HCT116 (cell line): Measurements from ENCODE around the gene OTOP2. TPM values are rescaled to one million over a fixed set of nuclear protein-coding genes. Genes with fewer than 3 reads are reported as not detected.

Experiments used
- ATAC-seq: fragments of 200-7000 bp; cut with Tn5 transposase; 2 replicates; pipeline ENCODE4 v1.9.1; 2020; ENCODE audit warnings: mild to moderate bottlenecking, moderate library complexity
- BruUV-seq: library from RNA; stranded (reverse); fragments of 400-500 nt; replicated peaks from 2 replicates; lab custom pipeline; 2021; lab: Mats Ljungman, UMichigan
- CTCF ChIA-PET: fragments of 300-600 bp; sonication (Branson Sonifier 250); formaldehyde crosslinking; loops from one replicate; lab custom pipeline; 2021; ENCODE audit warnings: antibody characterized with exemption; lab: Charles Lee
- POLR2A ChIA-PET: fragments of 300-600, 350-600 bp; sonication (Branson Sonifier 250); formaldehyde crosslinking; loops from one replicate; lab custom pipeline; 2021; ENCODE audit warnings: antibody characterized with exemption; lab: Charles Lee
- RAD21 ChIA-PET, 2 experiments: fragments of 300-600 bp; sonication (Branson Sonifier 250); formaldehyde crosslinking; loops; one replicate each; lab custom pipeline; 2023; ENCODE audit warnings: low total read pairs in 2 of 2; ENCODE audit not compliant: uncharacterized antibody in 2 of 2, unreplicated experiment in 2 of 2, low non-redundant PET in 1 of 2; lab: Charles Lee
- DNase-seq: peaks from one replicate; pipeline ENCODE4 v3.0.0-alpha.2; 2010; ENCODE audit warnings: low read depth, low spot score
- H2AFZ ChIP-seq: fragments of 200-600 bp; shearing (Covaris generic), sonication (generic); 2 replicates; pipeline ENCODE4 v1.6.1; 2017; ENCODE audit warnings: low read depth, mixed run types, mixed read lengths, antibody characterized with exemption, low read length; ENCODE audit not compliant: poor library complexity, severe bottlenecking
- H3K27ac ChIP-seq: 2 replicates; pipeline ENCODE4 v1.5.1; 2012; ENCODE audit warnings: low read depth, low read length
- H3K27me3 ChIP-seq: fragments of 200-600 bp; sonication (generic); 2 replicates; pipeline ENCODE4 v1.6.1; 2016; ENCODE audit warnings: mixed run types, low read length, mixed read lengths; ENCODE audit not compliant: insufficient read depth
- H3K36me3 ChIP-seq, 2 experiments: fragments of 200-500 bp in 1 of 2; fragments of 200-600 bp in 1 of 2; sonication (Bioruptor generic) in 1 of 2; sonication (generic) in 1 of 2; 2 replicates each; pipeline versions ENCODE4 v1.5.1 to v1.6.1; 2014 to 2016; ENCODE audit warnings: low read length in 2 of 2, inconsistent platforms in 1 of 2, mixed read lengths in 1 of 2, mixed run types in 1 of 2; ENCODE audit not compliant: insufficient read depth in 2 of 2, control insufficient read depth in 1 of 2
- H3K4me1 ChIP-seq, 2 experiments: fragments of 200-600 bp in 1 of 2; sonication (generic) in 1 of 2; 2 replicates each; pipeline versions ENCODE4 v1.5.1 to v1.6.1; 2012 to 2017; ENCODE audit warnings: low read length in 2 of 2, inconsistent platforms in 1 of 2, mild to moderate bottlenecking in 1 of 2, mixed read lengths in 1 of 2, mixed run types in 1 of 2, moderate library complexity in 1 of 2; ENCODE audit not compliant: insufficient read depth in 2 of 2, control insufficient read depth in 1 of 2
- H3K4me2 ChIP-seq: fragments of 200-600 bp; sonication (generic); 2 replicates; pipeline ENCODE4 v1.6.1; 2017; ENCODE audit warnings: mixed run types, low read length, mixed read lengths
- H3K4me3 ChIP-seq, 2 experiments: fragments of 200-600 bp in 1 of 2; sonication (generic) in 1 of 2; replicated peaks in 1 of 2; 2 replicates each; pipeline ENCODE4 v1.5.1; 2011 to 2016; ENCODE audit warnings: low read length in 2 of 2, control low read depth in 1 of 2, low read depth in 1 of 2, mild to moderate bottlenecking in 1 of 2, mixed read lengths in 1 of 2, mixed run types in 1 of 2
- H3K79me2 ChIP-seq: fragments of 200-600 bp; sonication (generic); 2 replicates; pipeline ENCODE4 v1.6.1; 2017; ENCODE audit warnings: mild to moderate bottlenecking, mixed run types, low read length, moderate library complexity, mixed read lengths; ENCODE audit not compliant: insufficient read depth
- H3K9ac ChIP-seq: fragments of 200-600 bp; sonication (generic); 2 replicates; pipeline ENCODE4 v1.6.1; 2016; ENCODE audit warnings: low read length, mixed read lengths
- H3K9me2 ChIP-seq: fragments of 200-600 bp; sonication (generic), shearing (Covaris generic); 2 replicates; pipeline ENCODE4 v1.6.1; 2017; ENCODE audit warnings: mixed run types, mild to moderate bottlenecking, moderate library complexity; ENCODE audit not compliant: insufficient read depth
- H3K9me3 ChIP-seq, 2 experiments: fragments of 200-500 bp in 1 of 2; fragments of 200-600 bp in 1 of 2; sonication (Bioruptor generic) in 1 of 2; sonication (generic) in 1 of 2; 2 replicates each; pipeline ENCODE4 v1.6.1; 2014 to 2017; ENCODE audit warnings: low read length in 2 of 2, mixed read lengths in 2 of 2, inconsistent platforms in 1 of 2, low read depth in 1 of 2, mild to moderate bottlenecking in 1 of 2, mixed run types in 1 of 2, moderate library complexity in 1 of 2; ENCODE audit not compliant: control insufficient read depth in 1 of 2, insufficient read depth in 1 of 2
- H4K20me1 ChIP-seq: fragments of 200-600 bp; sonication (generic), shearing (Covaris generic); 2 replicates; pipeline ENCODE4 v1.6.1; 2017; ENCODE audit warnings: mixed run types, mild to moderate bottlenecking, moderate library complexity; ENCODE audit not compliant: insufficient read depth
- EZH2phosphoT487 ChIP-seq: fragments of 200-600 bp; IDR thresholded peaks from 2 replicates; pipeline ENCODE4 v1.6.1; 2018; ENCODE audit warnings: antibody characterized with exemption, borderline replicate concordance
- FOSL1 ChIP-seq: IDR thresholded peaks from 2 replicates; pipeline ENCODE4 v1.6.1; 2012; ENCODE audit warnings: low read depth
- JUND ChIP-seq: IDR thresholded peaks from 2 replicates; pipeline ENCODE4 v1.6.1; 2012
- SRF ChIP-seq: IDR thresholded peaks from 2 replicates; pipeline ENCODE4 v1.6.1; 2012; ENCODE audit warnings: low read depth
- YY1 ChIP-seq: IDR thresholded peaks from 2 replicates; pipeline ENCODE4 v1.6.1; 2011; ENCODE audit warnings: low read length, low read depth, moderate library complexity, mild to moderate bottlenecking; ENCODE audit not compliant: insufficient replicate concordance; ENCODE audit errors: extremely low read depth
- intact Hi-C: fragments of 100-400 bp; cut with micrococcal nuclease; formaldehyde crosslinking; loops from 2 replicates; pipeline ENCODE4 v1.10.0; 2022
- total RNA-seq: library from RNA; stranded (reverse); gene quantifications from one replicate; pipeline ENCODE4 v1.2.1, GENCODE V29; 2021; ENCODE audit not compliant: unreplicated experiment
- TF ChIP-seq, protein P1 (sequence below): IDR thresholded peaks from 2 replicates; pipeline ENCODE4 v1.6.1; 2012; ENCODE audit warnings: low read depth
- TF ChIP-seq, protein P2 (sequence below), 3 experiments: fragments of 200-600 bp in 1 of 3; sonication (generic) in 1 of 3; IDR thresholded peaks in 2 of 3; conservative IDR thresholded peaks in 1 of 3; 2 replicates each; pipeline ENCODE4 v1.5.1; 2012 to 2017; ENCODE audit warnings: low read depth in 2 of 3, low read length in 2 of 3, antibody characterized with exemption in 1 of 3, borderline replicate concordance in 1 of 3, control low read depth in 1 of 3, mild to moderate bottlenecking in 1 of 3, mixed read lengths in 1 of 3, mixed run types in 1 of 3, moderate library complexity in 1 of 3; ENCODE audit not compliant: insufficient read depth in 1 of 3
- TF ChIP-seq, protein P3 (sequence below): IDR thresholded peaks from 2 replicates; pipeline ENCODE4 v1.6.1; 2012

Gene OTOP2
- total RNA-seq, 1 experiment from 2014 or later: not detected

DNA sequence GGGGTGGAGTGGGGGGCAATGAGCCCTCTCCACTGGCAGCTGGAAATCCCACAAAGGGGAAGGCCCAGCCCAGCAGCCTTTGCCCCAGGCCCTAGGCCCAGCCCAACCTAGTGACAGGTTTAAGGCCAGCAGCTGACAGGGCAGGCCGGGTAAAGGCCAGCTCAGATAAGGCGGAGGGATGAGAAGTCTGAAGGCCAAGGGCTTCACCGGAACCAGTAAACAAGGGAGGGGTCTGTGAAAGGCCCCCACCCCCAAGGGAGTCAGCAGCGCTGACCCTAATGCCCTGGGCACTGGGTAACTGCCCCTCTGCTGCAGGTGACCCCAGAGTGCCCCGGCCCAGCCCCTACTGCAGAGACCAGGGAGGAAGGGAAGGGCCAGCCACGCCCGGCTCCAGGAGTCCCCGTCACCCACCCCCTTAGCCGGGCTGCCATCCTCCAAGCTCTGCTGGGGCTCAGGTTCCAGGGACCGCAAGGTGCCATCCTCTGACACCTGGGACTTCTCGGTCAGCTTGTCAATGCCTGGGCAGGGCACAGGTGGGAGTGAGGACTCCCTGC, 29.1 kb downstream of the OTOP2 start:
- no TSS peak for BruUV-seq
- CTCF ChIA-PET: no interaction called here
- POLR2A ChIA-PET: interaction anchor here (1.1 kb wide), 1 partner anchor 79 kb away, joined by 3 read pairs; no protein-coding TSS in a partner anchor

More for the DNA sequence above, 29.1 kb downstream of the OTOP2 start:
- H3K4me1 ChIP-seq: peaks cover 2 to 16% of the 10 kb centered on the region in 2 experiments; a peak in 3 of 4 replicates
- no peak overlapping the region for H2AFZ ChIP-seq
- H3K9me3 ChIP-seq: no peaks in the 10 kb centered on the region
- ATAC-seq: no peak
- H3K9ac ChIP-seq: no peak overlapping the region
- intact Hi-C loops: no loop called here
- H3K4me3 ChIP-seq: no peak overlapping the region
- H3K9me2 ChIP-seq: no peaks in the 10 kb centered on the region
- no peak for DNase-seq
- no peaks in the 10 kb centered on the region for H4K20me1 ChIP-seq
- H3K79me2 ChIP-seq: no peaks in the 10 kb centered on the region
- no peak for TF ChIP-seq JUND
- no peak for TF ChIP-seq FOSL1
- TF ChIP-seq, protein P1, sequence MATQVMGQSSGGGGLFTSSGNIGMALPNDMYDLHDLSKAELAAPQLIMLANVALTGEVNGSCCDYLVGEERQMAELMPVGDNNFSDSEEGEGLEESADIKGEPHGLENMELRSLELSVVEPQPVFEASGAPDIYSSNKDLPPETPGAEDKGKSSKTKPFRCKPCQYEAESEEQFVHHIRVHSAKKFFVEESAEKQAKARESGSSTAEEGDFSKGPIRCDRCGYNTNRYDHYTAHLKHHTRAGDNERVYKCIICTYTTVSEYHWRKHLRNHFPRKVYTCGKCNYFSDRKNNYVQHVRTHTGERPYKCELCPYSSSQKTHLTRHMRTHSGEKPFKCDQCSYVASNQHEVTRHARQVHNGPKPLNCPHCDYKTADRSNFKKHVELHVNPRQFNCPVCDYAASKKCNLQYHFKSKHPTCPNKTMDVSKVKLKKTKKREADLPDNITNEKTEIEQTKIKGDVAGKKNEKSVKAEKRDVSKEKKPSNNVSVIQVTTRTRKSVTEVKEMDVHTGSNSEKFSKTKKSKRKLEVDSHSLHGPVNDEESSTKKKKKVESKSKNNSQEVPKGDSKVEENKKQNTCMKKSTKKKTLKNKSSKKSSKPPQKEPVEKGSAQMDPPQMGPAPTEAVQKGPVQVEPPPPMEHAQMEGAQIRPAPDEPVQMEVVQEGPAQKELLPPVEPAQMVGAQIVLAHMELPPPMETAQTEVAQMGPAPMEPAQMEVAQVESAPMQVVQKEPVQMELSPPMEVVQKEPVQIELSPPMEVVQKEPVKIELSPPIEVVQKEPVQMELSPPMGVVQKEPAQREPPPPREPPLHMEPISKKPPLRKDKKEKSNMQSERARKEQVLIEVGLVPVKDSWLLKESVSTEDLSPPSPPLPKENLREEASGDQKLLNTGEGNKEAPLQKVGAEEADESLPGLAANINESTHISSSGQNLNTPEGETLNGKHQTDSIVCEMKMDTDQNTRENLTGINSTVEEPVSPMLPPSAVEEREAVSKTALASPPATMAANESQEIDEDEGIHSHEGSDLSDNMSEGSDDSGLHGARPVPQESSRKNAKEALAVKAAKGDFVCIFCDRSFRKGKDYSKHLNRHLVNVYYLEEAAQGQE: no peak
- TF ChIP-seq EZH2phosphoT487: no peak
- TF ChIP-seq YY1: no peak
- TF ChIP-seq, protein P2, sequence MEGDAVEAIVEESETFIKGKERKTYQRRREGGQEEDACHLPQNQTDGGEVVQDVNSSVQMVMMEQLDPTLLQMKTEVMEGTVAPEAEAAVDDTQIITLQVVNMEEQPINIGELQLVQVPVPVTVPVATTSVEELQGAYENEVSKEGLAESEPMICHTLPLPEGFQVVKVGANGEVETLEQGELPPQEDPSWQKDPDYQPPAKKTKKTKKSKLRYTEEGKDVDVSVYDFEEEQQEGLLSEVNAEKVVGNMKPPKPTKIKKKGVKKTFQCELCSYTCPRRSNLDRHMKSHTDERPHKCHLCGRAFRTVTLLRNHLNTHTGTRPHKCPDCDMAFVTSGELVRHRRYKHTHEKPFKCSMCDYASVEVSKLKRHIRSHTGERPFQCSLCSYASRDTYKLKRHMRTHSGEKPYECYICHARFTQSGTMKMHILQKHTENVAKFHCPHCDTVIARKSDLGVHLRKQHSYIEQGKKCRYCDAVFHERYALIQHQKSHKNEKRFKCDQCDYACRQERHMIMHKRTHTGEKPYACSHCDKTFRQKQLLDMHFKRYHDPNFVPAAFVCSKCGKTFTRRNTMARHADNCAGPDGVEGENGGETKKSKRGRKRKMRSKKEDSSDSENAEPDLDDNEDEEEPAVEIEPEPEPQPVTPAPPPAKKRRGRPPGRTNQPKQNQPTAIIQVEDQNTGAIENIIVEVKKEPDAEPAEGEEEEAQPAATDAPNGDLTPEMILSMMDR (IDR thresholded peaks at IDR 0.05 in 2 of 3, conservative IDR thresholded peaks at IDR 0.05 in 1 of 3; ENCODE audit: borderline replicate concordance in 1 of 3, insufficient read depth in 1 of 3, low read depth in 2 of 3, low read length in 2 of 3): no peak
- no peak for TF ChIP-seq SRF
- TF ChIP-seq, protein P3, sequence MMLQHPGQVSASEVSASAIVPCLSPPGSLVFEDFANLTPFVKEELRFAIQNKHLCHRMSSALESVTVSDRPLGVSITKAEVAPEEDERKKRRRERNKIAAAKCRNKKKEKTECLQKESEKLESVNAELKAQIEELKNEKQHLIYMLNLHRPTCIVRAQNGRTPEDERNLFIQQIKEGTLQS: no peak
- RAD21 ChIA-PET: interaction anchor here in 1 of 2 experiments (1.2 kb wide), 1 partner anchor 19 kb away, joined by 3 read pairs; the partner anchor contains the start of gene HID1
- no peak overlapping the region for H3K27ac ChIP-seq
- no peaks in the 10 kb centered on the region for H3K36me3 ChIP-seq
- no peak overlapping the region for H3K4me2 ChIP-seq
- H3K27me3 ChIP-seq: no peaks in the 10 kb centered on the region
